ENCODE results near the gene HIVEP3. TPM values are rescaled to one million over a fixed set of nuclear protein-coding genes. Genes with fewer than 3 reads are reported as not detected.
A peak's percentile ranks its signal among the peaks of the same experiment; 100 is the strongest.
"Not testable (repeated sequence)": the region's sequence is repeated elsewhere in the genome, so short reads cannot be mapped to it uniquely, and the experiment has no call there.

The HIVEP3 gene
- total RNA-seq, 1 donor from 2014 or later, result 11.6 TPM

DNA sequence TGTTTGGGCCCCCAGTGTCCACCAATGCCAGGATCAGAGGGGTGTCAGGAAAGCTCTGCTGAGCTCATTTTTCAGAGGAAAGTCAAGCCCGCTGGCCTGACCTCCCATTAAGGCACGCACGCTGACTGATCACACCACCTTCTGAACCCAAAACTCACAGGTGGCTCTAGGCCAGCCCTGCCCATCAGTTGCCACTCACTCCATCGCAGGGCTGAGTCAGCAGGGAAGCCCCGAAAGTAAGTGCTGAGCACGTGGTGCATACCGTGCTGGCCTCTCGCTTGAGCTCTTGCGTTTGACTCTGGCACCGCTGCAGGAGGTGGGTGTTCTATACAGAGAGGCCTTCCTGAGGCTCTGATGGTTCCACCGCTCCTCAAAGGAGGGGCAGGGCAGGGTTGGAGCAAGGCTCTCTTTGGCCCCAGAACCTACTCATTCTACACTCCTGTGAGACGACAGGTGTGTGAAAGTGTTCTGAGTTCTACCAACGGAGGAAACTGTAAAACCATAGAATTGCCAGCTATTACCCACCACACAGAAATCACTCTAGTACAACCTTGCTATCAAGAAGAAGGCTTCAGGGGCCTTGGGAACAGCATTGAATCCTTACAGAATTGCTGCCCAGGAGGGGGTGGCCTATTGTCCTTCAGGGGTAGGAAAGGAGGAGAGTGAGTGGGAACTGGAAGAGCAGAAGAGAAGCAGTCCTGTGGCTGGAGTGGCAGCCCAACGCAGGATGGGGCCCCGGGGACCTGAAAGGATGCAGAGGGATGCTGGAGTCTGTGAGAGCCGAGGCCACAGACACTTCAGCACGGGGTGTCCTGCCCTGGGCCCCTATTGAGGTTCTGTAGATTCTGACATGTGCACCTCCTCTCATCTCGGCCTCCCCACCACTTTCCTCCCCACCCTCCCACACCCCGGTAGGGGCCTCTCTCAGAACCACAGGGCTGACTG is 219.5 kb downstream of the HIVEP3 start:
- DNase-seq (no peak), ATAC-seq (peak; percentile 26 to 27)
- intact Hi-C loops (cut with DNase I), result no loop called here
- Histone ChIP-seq H3K9me3 (no peaks in the 10 kb centered on the region), H3K4me3 (no peak overlapping the region), H3K36me3 (no peaks in the 10 kb centered on the region), H3K27ac (no peak overlapping the region), H3K4me1 (no peaks in the 10 kb centered on the region), H3K27me3 (ENCODE audit: low read depth) (no peaks in the 10 kb centered on the region)
- TF ChIP-seq, protein P1, sequence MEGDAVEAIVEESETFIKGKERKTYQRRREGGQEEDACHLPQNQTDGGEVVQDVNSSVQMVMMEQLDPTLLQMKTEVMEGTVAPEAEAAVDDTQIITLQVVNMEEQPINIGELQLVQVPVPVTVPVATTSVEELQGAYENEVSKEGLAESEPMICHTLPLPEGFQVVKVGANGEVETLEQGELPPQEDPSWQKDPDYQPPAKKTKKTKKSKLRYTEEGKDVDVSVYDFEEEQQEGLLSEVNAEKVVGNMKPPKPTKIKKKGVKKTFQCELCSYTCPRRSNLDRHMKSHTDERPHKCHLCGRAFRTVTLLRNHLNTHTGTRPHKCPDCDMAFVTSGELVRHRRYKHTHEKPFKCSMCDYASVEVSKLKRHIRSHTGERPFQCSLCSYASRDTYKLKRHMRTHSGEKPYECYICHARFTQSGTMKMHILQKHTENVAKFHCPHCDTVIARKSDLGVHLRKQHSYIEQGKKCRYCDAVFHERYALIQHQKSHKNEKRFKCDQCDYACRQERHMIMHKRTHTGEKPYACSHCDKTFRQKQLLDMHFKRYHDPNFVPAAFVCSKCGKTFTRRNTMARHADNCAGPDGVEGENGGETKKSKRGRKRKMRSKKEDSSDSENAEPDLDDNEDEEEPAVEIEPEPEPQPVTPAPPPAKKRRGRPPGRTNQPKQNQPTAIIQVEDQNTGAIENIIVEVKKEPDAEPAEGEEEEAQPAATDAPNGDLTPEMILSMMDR (IDR thresholded peaks at IDR 0.05), result no peak

DNA sequence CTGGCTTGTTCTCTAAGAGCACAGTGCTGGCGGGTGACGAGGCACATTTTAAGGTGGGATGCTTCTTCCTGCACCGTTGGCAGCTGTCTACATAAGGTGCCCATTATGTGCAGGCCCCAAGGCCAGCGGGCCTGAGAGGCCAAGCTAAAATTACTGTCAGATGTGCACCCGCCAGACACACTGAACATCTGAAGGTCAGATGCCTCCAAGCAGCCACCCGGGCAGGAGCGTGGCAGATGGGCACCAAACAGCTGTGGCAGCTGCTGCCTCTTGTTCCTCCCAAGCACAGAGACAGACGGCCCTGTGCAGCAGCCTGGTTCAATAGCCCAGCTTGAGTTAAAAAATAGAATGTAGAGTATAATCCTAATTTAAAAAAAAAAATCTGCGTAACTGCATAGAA is 222.3 kb downstream of the HIVEP3 start:
- intact Hi-C loops (cut with DNase I), result no loop called here
- no peaks in the 10 kb centered on the region for H3K27me3 ChIP-seq (ENCODE audit: low read depth)

DNA sequence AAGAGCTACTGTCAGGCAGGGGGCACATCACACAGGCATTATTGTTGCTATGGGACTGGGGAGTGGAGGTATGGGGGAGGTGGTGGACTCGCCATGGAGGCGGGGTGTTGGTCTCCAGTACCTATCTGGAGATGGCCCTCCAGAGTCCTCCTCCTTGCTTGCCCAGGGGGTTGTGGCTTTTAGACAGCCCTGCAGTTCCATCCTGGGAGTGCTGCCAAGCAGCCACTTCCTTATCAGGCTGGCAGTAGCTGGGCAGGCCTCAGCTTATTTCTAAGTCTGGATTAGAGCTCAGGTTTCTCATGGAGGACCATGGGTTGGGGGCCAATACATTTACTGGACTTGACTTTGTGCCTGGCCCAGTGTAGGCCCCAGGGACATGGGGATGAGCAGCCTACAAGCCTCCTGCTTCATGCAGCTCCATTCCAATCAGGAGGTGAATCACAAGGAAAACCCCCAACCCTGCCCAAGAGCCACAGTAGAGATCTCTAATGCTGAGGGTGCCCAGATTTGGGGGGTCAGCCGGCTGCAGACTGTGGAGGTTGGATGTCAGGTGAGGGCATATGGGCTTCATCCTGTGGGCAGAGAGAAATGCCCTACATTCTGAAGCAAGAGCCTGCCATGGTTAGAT is 223.5 kb downstream of the HIVEP3 start:
- TF ChIP-seq, protein P1 (IDR thresholded peaks at IDR 0.05), result no peak
- no peak overlapping the region for H3K27ac ChIP-seq
- no peaks in the 10 kb centered on the region for H3K9me3 ChIP-seq
- no peaks in the 10 kb centered on the region for H3K36me3 ChIP-seq
- H3K4me3 ChIP-seq, result no peak overlapping the region
- DNase-seq (peak; percentile 71), ATAC-seq (peak; percentile 37 to 46)
- no peaks in the 10 kb centered on the region for H3K27me3 ChIP-seq (ENCODE audit: low read depth)
- intact Hi-C loops (cut with DNase I), result no loop called here
- no peaks in the 10 kb centered on the region for H3K4me1 ChIP-seq

More for the DNA sequence above, 222.3 kb downstream of the HIVEP3 start:
- Histone ChIP-seq H3K9me3 (no peaks in the 10 kb centered on the region), H3K4me3 (no peak overlapping the region), H3K36me3 (no peaks in the 10 kb centered on the region), H3K27ac (no peak overlapping the region), H3K4me1 (no peaks in the 10 kb centered on the region)
- DNase-seq (no peak), ATAC-seq (no peak)
- TF ChIP-seq, protein P1 (IDR thresholded peaks at IDR 0.05), result no peak

DNA sequence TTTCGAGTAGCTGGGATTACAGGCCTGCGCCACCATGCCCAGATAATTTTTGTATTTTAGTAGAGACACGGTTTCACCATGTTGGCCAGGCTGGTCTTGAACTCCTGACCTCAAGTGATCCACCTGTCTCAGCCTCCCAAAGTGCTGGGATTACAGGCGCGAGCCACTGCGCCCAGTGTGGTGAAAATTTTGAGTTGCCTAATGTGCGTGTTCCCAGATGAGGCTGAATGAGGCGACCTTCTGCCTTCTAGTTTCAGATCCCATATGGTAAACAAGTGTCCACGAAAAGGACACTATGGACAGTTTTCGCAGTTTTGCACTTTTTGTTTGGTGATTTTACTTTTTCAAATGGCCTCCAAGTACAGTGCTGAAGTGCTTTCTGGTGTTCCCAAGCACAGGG is 226.8 kb downstream of the HIVEP3 start:
- H3K4me3 ChIP-seq; H3K9me3 ChIP-seq; H3K27ac ChIP-seq; H3K4me1 ChIP-seq; H3K27me3 ChIP-seq (ENCODE audit: low read depth); ATAC-seq; H3K36me3 ChIP-seq; DNase-seq; intact Hi-C loops (cut with DNase I): not testable (repeated sequence)

DNA sequence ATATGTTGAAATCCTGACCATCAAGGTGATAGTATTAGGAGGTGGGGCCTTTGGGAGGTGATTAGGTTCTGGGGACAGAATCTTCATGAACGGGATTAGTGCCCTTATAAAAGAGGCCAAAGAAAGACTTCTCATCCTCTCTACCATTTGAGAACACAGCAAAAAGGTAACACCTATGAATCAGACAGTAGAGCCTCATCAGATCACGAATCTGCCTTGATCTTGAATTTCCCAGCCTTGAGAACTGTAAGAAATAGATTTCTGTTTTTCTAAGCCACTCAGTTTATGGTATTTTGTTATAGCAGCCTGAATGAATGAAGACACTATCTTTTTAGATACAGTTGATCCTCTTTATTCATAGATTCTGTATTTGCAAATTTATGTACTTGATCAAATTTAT is 227.3 kb downstream of the HIVEP3 start:
- TF ChIP-seq, protein P1 (IDR thresholded peaks at IDR 0.05), result no peak
- ATAC-seq, result no peak
- no peak overlapping the region for H3K4me3 ChIP-seq
- no peaks in the 10 kb centered on the region for H3K36me3 ChIP-seq
- H3K4me1 ChIP-seq, result no peaks in the 10 kb centered on the region
- no peaks in the 10 kb centered on the region for H3K9me3 ChIP-seq
- no peaks in the 10 kb centered on the region for H3K27me3 ChIP-seq (ENCODE audit: low read depth)
- no peak for DNase-seq
- intact Hi-C loops (cut with DNase I), result no loop called here
- H3K27ac ChIP-seq, result no peak overlapping the region

DNA sequence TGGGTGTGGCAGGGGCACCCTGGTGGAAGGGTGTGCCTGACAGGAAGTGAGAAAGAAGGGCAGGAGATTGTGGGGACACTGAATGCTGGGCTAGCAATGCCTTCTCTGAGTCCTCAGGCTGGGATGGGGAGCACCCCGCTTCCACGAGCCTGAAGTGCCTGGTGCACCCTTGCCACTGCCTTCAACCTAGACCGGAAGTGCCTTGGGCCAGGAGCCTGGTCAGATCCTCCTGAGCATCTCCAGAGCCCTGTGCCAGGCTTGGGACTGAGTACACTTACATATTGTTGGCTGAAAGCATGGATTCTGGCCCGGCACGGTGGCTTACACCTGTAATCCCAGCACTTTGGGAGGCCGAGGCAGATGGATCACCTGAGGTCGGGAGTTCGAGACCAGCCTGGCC is 228.4 kb downstream of the HIVEP3 start:
- ATAC-seq, result no peak
- TF ChIP-seq, protein P1 (IDR thresholded peaks at IDR 0.05), result no peak
- Histone ChIP-seq H3K9me3 (no peaks in the 10 kb centered on the region), H3K4me1 (no peaks in the 10 kb centered on the region), H3K27ac (no peak overlapping the region), H3K4me3 (no peak overlapping the region), H3K27me3 (ENCODE audit: low read depth) (no peaks in the 10 kb centered on the region), H3K36me3 (no peaks in the 10 kb centered on the region)
- intact Hi-C loops (cut with DNase I), result no loop called here
- no peak for DNase-seq
